Panc1 (cell line): Measurements from ENCODE around the gene KCNJ9. TPM values are rescaled to one million over a fixed set of nuclear protein-coding genes. Genes with fewer than 3 reads are reported as not detected.

Source experiments
- ATAC-seq: fragments of 200-7000 bp; cut with Tn5 transposase; 2 replicates; pipeline ENCODE4 v1.9.1; 2020; ENCODE audit warnings: mild to moderate bottlenecking, moderate library complexity
- BruUV-seq: library from RNA; stranded (reverse); fragments of 400-500 nt; replicated peaks from 2 replicates; lab custom pipeline; 2021; lab: Mats Ljungman, UMichigan
- CTCF ChIA-PET: fragments of 300-600 bp; sonication (Branson Sonifier 250); formaldehyde crosslinking; loops from one replicate; lab custom pipeline; 2022; ENCODE audit warnings: antibody characterized with exemption; lab: Charles Lee
- POLR2A ChIA-PET: fragments of 300-600 bp; sonication (Branson Sonifier 250); formaldehyde crosslinking; loops from one replicate; lab custom pipeline; 2022; ENCODE audit warnings: antibody characterized with exemption; lab: Charles Lee
- DNase-seq: peaks from one replicate; pipeline ENCODE4 v3.0.0-alpha.2; 2010; ENCODE audit warnings: low read depth, low spot score
- H3K27ac ChIP-seq: 2 replicates; pipeline ENCODE4 v1.5.1; 2011; ENCODE audit warnings: mild to moderate bottlenecking, low read length, inconsistent platforms
- H3K27me3 ChIP-seq: fragments of 200-500 bp; sonication (Bioruptor generic); 2 replicates; pipeline ENCODE4 v1.6.0; 2014; ENCODE audit warnings: low read length, inconsistent platforms; ENCODE audit not compliant: control insufficient read depth, insufficient read depth
- H3K36me3 ChIP-seq: fragments of 200-500 bp; sonication (Bioruptor generic); 2 replicates; pipeline ENCODE4 v1.5.1; 2014; ENCODE audit warnings: inconsistent platforms, mild to moderate bottlenecking, low read length, moderate library complexity; ENCODE audit not compliant: control insufficient read depth, insufficient read depth
- H3K4me1 ChIP-seq: 2 replicates; pipeline ENCODE4 v1.5.1; 2011; ENCODE audit warnings: inconsistent platforms, mild to moderate bottlenecking, low read length, moderate library complexity; ENCODE audit not compliant: control insufficient read depth, insufficient read depth
- H3K4me3 ChIP-seq, 2 experiments: 2 replicates each; pipeline ENCODE4 v1.5.1; 2011 to 2012; ENCODE audit warnings: low read depth in 2 of 2, low read length in 2 of 2, mild to moderate bottlenecking in 2 of 2, inconsistent platforms in 1 of 2, moderate library complexity in 1 of 2
- H3K9me3 ChIP-seq: fragments of 200-500 bp; sonication (Bioruptor generic); 2 replicates; pipeline ENCODE4 v1.5.1; 2014; ENCODE audit warnings: low read depth, mild to moderate bottlenecking, inconsistent platforms, low read length, moderate library complexity; ENCODE audit not compliant: control insufficient read depth, insufficient read depth
- CTCF ChIP-seq: fragments of 450-650 bp; IDR thresholded peaks from 2 replicates; pipeline ENCODE4 v1.5.1; 2017; ENCODE audit warnings: mild to moderate bottlenecking
- POLR2AphosphoS5 ChIP-seq: IDR thresholded peaks from 2 replicates; pipeline ENCODE4 v1.6.1; 2012; ENCODE audit warnings: mild to moderate bottlenecking, low read depth, low read length, moderate library complexity
- REST ChIP-seq, 2 experiments: IDR thresholded peaks; 2 replicates each; pipeline ENCODE4 v1.6.1; 2011 to 2012; ENCODE audit warnings: low read depth in 2 of 2, control low read depth in 1 of 2, low read length in 1 of 2, mild to moderate bottlenecking in 1 of 2, moderate library complexity in 1 of 2; ENCODE audit not compliant: insufficient read depth in 1 of 2
- SIN3A ChIP-seq: IDR thresholded peaks from 2 replicates; pipeline ENCODE4 v1.6.1; 2012; ENCODE audit warnings: low read depth, mild to moderate bottlenecking, low read length, moderate library complexity, borderline replicate concordance; ENCODE audit not compliant: insufficient read depth
- TCF7L2 ChIP-seq: IDR thresholded peaks from 2 replicates; pipeline ENCODE4 v1.6.1; 2011; ENCODE audit warnings: mild to moderate bottlenecking, low read depth, low read length, inconsistent platforms
- in situ Hi-C: cut with HindIII; loops from 2 replicates; pipeline ENCODE4 v1.10.0; 2016; ENCODE audit warnings: low sequenced_read_pairs, low pct_unique_long_range_greater_than_20kb
- intact Hi-C: fragments of 100-400 bp; cut with micrococcal nuclease; formaldehyde crosslinking; loops from one replicate; pipeline ENCODE4 v1.10.0; 2022; ENCODE audit not compliant: unreplicated experiment
- total RNA-seq: library from RNA; stranded (reverse); gene quantifications from one replicate; pipeline ENCODE4 v1.2.1, GENCODE V29; 2021; ENCODE audit not compliant: unreplicated experiment

The KCNJ9 gene
- total RNA-seq, 1 experiment from 2014 or later, result not detected

- no peak overlapping the region for H3K4me3 ChIP-seq
- ChIA-PET POLR2A (no interaction called here), CTCF (no interaction called here)
- no peaks in the 10 kb centered on the region for H3K36me3 ChIP-seq
- H3K27ac ChIP-seq, result no peak overlapping the region
- intact Hi-C loops, result no loop called here
- no peaks in the 10 kb centered on the region for H3K9me3 ChIP-seq
- DNase-seq (no peak), ATAC-seq (no peak)
- no peaks in the 10 kb centered on the region for H3K4me1 ChIP-seq
- in situ Hi-C loops, result no loop called here
- H3K27me3 ChIP-seq, result no peaks in the 10 kb centered on the region
- TF ChIP-seq POLR2AphosphoS5 (no peak), CTCF (no peak), REST (IDR thresholded peaks at IDR 0.05; ENCODE audit: insufficient read depth in 1 of 2, low read depth in 2 of 2, low read length in 1 of 2) (no peak), TCF7L2 (no peak), SIN3A (no peak)
- BruUV-seq, result no TSS peak
Measured at GRCh38 chr1:160121388-160121787, 40.0 kb downstream of the KCNJ9 start.

GRCh38 chr1:160122978-160123495, 41.7 kb downstream of the KCNJ9 start:
- no peak for DNase-seq
- in situ Hi-C loops, result no loop called here
- ATAC-seq, result no peak
- BruUV-seq, result no TSS peak
- Histone ChIP-seq H3K27me3 (no peaks in the 10 kb centered on the region), H3K4me3 (no peak overlapping the region), H3K4me1 (no peaks in the 10 kb centered on the region), H3K9me3 (no peaks in the 10 kb centered on the region), H3K27ac (no peak overlapping the region), H3K36me3 (no peaks in the 10 kb centered on the region)
- POLR2A ChIA-PET, result no interaction called here
- intact Hi-C loops, result no loop called here
- TF ChIP-seq CTCF, result no peak
- no peak for TF ChIP-seq POLR2AphosphoS5
- no peak for TF ChIP-seq REST (IDR thresholded peaks at IDR 0.05; ENCODE audit: insufficient read depth in 1 of 2, low read depth in 2 of 2, low read length in 1 of 2)
- no peak for TF ChIP-seq SIN3A
- no peak for TF ChIP-seq TCF7L2
- CTCF ChIA-PET, result interaction anchor here (0.6 kb wide), 1 partner anchor 1327 kb away, joined by 3 read pairs; no protein-coding TSS in a partner anchor
